HG03469 (cell line): ENCODE measurements around the gene KCNB1.

Source experiments
- ATAC-seq: cut with Tn5 transposase; IDR thresholded peaks from one replicate; pipeline ENCODE4 v1.9.1; 2021; ENCODE audit warnings: mild to moderate bottlenecking, moderate library complexity, moderate number of reproducible peaks; ENCODE audit not compliant: unreplicated experiment

The KCNB1 gene

GRCh38 chr20:49482621-49483017, at the start of gene KCNB1:
Gene KCNB1, minus strand, starts transcription at chr20:49482668. Its CDS starts 188 bp downstream, at chr20:49482480.
- ATAC-seq = no peak

DNA sequence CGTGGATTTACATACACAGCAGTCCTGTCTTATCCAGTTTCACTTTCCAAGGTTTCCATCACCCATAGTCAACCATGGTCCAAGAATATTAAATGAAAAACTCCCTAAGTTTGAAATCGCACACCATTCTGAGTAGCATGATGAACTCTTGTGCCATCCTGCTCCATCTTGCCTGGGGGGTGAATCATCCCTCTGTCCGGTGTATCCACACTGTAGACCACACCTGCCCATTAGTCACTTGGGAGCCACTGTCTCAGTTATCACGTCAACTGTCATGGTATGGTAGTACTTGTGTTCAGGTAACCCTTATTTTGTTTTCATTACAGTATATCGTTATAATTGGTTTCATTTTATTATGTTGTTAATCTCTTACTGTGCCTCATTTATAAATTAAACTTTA, 47.0 kb upstream of the KCNB1 start:
- no peak for ATAC-seq

DNA sequence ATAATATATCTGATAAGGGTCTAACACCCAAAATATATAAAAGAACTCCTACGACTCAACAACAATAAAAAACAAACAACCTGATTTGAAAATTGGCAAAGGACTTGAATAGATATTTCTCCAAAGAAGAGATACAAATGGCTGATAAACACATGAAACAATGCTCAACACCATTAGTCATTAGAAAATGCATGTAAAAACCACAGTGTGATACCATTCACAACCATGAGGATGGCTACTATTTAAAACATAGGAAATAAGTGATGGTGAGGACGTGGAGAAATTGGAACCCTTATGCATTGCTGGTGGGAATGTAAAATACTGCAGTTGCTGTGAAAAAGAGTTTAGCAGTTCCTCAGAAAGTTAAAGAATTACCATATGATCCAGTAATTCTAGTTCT, 44.1 kb upstream of the KCNB1 start:
- ATAC-seq = no peak

GRCh38 chr20:49526056-49526455, 43.6 kb upstream of the KCNB1 start:
- no peak for ATAC-seq

- ATAC-seq = no peak
Observed at GRCh38 chr20:49523767-49524360, 41.4 kb upstream of the KCNB1 start.

- no peak for ATAC-seq
Observed at GRCh38 chr20:49521356-49521755, 38.9 kb upstream of the KCNB1 start.

- ATAC-seq = no peak
Observed at GRCh38 chr20:49519777-49520359, 37.4 kb upstream of the KCNB1 start.

- ATAC-seq = no peak
Observed at GRCh38 chr20:49519212-49519712, 36.8 kb upstream of the KCNB1 start.

GRCh38 chr20:49518576-49518975, 36.1 kb upstream of the KCNB1 start:
- no peak for ATAC-seq

DNA sequence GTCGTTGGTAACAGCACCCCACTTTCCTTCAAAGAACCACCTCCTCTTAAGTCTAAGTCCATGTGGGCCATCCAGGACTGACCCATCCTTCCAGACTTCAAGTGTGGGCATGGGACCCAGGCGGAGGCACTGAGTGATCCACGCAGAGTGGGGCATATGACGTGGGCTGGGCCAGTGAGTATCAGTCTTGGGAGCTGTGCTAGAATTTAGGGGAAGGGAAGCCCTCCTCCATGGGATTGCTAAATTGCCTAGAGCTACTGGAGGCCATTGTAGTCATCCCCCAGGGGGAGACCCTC, 35.3 kb upstream of the KCNB1 start:
- no peak for ATAC-seq

DNA sequence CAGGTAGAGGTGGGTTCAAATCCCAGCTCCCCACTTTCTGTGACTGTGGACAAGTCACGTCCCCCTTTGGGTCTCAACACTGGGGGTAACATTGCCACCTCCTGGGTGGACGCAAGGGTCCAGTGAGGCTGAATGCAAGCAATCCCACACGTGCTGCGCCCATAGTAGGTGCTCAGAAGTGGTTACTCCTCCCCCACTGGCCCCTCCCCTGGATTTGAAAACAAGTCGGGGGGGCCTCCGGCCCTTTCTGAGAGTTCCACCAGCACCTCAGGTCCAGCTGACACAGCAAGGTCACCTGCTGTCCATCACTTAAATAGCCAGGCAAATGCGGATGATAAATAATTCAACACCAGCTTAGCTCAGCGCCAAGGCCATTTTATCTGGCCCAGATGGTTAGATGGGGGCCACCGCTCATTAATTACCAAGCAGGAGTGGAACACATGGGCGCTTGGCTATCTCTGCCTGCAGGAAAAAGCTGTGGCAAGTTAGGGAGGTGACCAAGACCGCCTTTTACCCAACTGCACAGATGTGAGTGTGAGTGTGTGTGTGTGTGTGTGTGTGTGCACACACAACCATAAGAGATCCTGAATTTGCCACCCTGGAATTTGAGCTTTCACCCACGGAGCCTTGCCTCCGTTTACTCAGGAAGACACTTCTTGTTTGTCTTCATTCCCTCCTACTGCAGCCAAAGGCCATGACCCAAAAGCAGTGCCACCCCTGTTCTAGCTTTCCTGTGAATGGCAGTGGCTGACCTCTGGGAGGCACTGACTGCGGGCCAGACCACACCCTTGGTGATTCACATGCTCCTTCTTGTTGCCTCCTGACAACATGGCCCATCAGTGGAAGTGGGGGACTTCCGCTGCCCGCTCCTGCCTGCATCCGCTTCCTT, 34.7 kb upstream of the KCNB1 start:
- no peak for ATAC-seq

DNA sequence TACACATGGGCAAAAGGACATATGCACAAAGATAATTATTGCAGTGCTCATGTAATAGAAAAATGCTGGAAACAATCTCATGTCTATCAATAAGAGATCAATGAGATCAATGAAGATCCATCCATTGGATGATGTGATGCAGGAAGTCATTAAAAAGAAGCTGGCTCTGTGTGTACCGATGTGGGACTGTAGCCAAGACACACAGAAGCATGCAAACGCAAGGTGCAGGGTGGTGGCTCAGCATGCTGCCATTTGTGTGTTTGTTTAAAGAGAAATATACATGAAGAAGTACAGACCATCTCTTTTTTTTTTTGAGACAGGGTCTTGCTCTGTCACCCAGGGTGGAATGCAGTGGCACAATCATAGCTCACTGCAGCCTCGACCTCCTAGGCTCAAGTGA, 33.1 kb upstream of the KCNB1 start:
- ATAC-seq = no peak

- ATAC-seq = no peak
Observed at GRCh38 chr20:49513517-49513916, 31.0 kb upstream of the KCNB1 start.

GRCh38 chr20:49513009-49513408, 30.5 kb upstream of the KCNB1 start:
- ATAC-seq = no peak

DNA sequence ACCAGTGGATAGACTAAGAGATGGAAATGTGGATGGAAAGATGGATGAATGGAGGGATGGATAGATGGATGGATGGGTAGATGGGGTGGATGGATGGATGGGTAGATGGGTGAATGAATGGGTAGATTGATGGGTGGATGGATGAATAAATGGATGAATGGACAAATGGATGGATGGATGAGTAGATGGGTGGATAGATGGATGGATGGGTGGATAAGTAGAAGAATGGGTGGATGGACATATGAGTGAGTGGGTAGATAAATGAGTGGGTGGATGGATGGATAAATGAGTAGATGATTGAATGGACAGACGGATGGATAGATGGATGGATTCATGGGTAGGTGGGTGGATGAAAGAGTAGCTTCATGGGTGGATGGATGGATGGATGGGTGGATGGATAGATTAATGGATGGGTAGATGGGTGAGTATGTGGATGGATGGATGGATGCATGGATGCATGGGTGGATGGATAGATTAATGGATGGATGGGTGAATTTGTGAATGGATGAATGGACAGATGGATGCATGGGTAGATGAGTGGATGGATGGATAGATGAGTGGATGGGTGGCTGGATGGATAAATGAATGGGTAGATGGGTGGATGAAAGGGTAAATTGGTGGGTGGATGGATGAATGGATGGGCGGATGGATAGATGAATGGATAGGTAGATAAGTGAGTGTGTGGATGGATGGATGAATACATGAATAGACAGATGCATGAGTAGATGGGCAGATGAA, 29.5 kb upstream of the KCNB1 start:
- no peak for ATAC-seq

DNA sequence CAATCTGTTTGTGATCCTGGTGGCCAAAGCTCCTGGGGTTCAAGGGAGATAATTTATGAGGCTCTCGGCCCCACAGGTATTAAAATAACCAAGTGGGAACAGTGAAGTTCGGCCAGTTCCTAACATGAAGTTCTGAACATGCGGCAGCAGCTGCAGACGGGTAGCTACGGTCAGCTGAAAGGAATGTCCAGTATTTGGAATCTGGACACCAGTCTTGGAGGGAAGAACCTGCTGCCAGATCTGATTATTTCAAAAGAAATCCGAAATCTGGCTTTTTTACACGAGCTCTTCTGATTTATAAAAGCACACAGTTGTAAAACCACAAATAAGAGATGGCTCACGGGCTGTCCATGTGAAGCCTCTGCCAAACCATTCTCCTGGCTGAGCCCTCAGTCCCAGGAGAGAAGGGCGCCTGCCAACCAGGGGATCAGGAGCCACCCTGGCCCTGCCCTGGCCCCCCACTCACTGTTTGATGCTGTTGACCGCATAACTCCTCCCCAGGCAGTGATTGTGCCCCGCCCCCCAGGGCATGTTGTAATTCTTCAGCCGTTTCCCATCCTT, 28.2 kb upstream of the KCNB1 start:
- no peak for ATAC-seq

- ATAC-seq = no peak
Observed at GRCh38 chr20:49508435-49509199, 26.1 kb upstream of the KCNB1 start.

GRCh38 chr20:49507741-49508434, 25.4 kb upstream of the KCNB1 start:
- no peak for ATAC-seq

GRCh38 chr20:49505518-49505917, 23.1 kb upstream of the KCNB1 start:
- no peak for ATAC-seq

GRCh38 chr20:49503176-49503575, 20.7 kb upstream of the KCNB1 start:
- no peak for ATAC-seq
